GM10847 (cell line): Measurements from ENCODE around the gene RASA3.

Experiments used
- POLR2A ChIP-seq: IDR thresholded peaks from 2 replicates; pipeline ENCODE4 v1.6.1; 2011; ENCODE audit not compliant: insufficient read length; ENCODE audit errors: extremely low read depth

Gene RASA3

DNA sequence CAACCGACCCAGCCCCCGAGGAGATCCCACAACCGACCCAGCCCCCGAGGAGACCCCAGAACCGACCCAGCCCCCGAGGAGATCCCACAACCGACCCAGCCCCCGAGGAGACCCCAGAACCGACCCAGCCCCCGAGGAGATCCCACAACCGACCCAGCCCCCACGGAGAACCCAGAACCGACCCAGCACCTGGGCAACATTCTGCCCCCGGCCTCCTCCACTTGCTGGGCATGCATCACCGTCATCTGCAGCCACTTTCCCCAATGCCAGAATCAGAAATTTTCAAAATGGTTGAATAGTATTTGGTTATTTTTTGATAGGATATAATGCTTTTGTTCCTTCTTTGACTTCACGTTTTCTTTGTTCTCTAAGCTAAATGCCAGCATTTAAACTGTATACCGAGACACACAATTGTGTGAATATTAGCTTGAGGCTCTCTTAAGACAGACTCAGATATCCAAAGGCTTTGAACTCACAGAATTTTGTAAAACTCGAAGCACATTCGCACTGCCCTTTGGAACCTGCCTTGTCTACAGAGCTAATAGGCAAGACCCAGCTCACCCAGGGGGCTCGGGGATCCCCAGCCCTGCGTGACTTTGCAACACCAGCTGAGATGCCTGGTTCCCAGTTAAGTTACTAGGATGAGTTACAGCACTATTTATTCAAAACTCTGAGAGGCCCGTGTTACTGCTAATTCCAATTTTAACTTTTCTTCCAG is 15.5 kb upstream of the RASA3 start:
- TF ChIP-seq POLR2A, result no peak

DNA sequence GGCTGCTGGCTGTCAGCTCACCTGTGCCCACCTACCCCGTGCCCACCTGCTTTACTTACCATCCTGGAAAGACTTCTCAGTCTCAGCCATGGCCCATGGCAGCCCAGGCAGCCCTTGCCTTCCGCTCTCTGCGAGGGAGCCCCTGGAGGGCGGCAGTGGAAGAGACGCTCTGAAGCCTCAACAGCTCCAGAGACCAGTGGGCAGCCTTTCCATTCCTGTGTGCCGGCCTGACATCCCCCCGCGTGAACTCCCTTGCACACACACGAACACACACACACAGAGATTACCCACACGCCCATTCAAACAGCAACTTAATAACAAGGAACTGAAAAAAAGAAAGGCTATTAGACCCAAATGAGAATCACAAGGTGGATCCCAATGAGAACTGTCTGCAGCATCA is 14.2 kb upstream of the RASA3 start:
- TF ChIP-seq POLR2A, result no peak

DNA sequence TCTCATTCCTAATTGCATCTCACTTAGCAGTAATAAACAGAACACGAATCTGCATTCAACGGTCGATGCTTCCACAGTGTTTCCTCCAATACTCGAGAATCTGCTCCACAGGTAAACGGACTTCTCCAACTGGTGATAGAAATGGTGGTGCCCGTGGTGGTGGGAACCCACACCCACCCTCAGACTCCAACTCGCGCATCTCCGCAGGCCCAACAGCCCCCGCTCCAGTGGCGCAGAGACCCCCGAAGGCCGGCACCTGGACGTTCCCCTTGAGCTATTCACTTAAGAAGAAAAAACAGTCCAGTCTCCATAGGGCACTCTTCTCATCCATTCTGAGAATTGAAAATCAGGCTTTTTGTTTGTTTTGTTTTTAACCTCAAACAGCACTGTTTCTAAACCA is 13.8 kb upstream of the RASA3 start:
- TF ChIP-seq POLR2A, result no peak

DNA sequence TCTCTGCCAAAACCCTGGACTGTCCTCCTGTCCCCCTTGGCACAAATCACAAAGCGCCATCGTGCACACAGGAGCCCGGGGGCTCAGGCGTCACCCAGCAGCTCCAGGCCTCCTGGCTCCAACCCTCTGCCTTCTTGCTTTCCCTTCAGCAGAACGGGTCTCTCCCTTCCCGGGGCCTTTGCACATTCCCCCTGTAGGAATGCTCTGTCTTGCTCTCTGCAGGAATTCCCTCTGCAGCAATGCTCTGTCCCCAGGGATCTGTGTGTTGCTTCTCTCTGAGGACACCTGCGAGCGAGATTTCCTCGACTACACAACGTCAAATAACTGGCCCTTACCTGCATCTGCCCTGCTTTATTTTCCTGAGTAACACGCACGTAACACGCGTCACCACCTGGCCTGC is 13.3 kb upstream of the RASA3 start:
- no peak for TF ChIP-seq POLR2A

DNA sequence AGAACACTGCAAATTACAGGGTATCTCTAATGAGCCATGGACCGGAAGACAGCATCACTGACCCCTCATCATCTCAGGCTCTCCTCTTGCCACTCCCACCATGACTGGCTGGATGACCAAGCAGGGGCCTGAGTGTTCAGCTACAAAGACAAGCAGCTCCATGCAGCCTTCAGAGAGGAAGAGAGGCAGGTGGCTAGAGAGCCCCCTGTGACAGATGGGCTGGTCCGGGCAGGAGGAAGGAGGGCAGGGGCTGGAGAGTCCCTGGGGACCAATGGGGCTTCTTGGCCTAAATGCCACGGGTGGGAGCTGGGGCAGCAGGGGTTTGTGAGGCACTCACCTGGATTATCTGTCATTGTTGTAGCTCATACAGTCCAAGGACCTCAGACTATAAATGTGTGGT is 12.8 kb upstream of the RASA3 start:
- no peak for TF ChIP-seq POLR2A

DNA sequence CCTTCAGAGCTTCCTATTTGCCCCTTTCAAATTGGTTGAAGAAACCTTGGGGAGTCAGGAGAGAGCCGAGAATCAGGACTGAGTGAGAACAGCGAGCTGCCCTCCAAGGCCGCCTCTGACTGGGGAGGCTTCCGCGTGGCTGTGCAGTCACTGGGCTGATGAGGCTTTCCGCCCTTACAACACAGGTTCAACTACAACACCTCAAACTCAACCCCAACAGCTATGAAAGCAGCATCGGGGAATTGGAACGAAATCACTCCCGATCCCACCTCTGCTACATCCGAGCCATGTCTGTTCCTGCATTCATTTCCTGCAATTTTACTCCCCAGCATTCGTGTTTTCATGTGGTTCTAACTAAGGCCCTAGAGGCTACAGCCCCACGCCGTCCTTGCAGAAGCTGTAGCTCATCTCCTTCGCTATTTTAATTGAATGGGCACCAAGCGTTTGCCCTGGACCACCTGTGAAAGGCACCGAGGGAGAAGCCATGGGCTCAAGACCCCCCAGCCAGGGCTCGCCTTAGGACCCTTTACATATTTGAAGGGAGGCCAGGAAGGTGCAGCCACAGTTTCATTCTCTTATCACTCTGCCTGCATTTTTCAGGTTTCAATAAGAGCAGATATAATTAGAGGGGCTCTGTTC is 12.3 kb upstream of the RASA3 start:
- TF ChIP-seq POLR2A, result no peak

DNA sequence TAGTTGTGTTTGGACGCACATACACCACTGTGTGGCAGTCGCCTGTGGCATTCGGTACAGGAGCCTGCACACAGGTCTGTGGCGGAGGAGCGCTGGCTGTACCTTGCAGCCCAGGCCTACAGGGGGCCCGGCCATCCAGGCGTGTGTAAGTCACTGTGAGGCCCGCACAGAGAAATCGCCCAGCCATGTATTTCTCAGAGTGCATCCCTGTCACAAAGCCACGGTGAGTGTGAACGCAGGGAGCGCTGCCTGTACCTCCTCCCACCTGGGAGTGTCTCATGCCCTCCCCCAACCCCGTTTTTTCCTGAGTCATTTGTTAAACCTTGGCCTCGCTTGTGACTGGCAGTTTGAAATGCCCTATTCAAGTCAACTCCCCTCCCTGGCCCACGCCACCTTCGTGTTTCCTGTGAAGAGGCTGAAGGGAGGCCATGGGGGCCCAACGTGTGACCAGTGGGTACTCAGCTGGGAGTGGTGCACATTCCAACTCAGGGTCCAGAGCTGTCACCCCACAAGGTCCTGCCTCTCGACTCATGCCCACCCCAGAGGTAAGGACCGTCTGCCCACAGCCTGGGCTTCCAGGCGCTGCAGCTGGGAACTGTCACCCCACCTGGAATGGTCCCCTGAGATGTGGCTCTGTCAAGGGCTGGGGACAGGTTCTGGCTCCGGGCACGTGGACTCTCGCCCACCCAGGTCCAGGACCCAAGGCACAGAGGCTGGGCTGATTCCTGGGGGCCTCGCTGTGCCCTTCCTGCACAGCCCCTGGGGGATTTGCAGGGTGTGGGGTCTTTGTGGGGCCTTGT is 11.6 kb upstream of the RASA3 start:
- TF ChIP-seq POLR2A, result no peak

DNA sequence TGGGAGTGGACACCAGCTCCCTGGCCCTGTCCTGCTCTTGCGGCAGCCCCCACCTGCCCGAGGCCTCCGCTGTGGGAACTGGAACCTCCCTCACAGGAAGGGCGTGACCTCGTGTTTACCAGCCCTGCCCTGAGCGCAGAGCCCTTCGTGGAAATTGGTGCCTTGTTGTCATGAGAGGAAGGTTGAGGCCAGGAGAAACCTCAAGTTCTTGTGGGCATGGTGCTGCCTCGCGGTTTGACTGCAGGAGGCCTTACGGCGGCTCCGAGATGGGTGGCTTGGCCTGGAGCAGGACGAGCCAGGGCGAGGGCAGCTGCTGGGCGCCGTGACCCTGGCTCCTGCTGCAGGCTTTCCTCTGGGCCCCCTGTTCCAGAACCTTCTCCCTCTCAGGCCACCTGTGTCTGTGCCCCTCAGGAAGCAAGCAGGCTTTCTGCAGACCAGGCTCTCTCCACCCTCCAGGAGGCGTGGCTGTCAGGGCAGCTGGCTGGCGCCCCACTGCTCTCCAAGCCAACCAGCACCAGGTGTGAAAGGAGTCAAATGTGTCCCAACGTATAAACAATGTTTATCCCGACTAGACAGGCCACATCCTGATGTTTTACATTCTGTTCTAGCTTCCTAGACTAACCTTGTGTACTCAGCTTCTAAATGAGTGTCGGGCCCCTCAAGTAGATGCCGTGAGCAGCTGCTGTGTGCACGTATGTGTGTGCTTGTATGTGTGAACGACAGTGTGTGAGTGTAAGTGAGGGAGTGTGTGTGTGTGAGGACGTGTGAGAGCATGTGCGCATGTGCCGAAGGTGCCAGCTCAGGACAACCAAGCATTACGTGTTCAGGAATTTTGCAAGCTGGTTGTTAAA is 10.4 kb upstream of the RASA3 start:
- no peak for TF ChIP-seq POLR2A

DNA sequence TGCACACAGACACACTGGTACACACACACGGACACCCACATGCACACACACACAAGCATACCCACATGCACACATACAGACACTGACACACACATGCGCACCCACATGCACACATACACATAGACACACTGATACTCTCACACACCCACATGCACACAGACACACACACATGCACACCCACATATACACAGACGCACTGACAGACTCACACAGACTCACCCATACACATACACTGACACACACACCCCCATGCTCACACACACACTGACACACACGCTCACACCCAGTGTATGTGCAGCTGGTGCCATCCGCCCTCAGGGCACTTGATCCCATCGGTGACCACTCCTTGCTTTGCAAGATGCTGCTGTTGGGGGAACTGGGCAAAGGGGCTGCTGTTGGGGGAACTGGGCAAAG is 9.7 kb upstream of the RASA3 start:
- no peak for TF ChIP-seq POLR2A

DNA sequence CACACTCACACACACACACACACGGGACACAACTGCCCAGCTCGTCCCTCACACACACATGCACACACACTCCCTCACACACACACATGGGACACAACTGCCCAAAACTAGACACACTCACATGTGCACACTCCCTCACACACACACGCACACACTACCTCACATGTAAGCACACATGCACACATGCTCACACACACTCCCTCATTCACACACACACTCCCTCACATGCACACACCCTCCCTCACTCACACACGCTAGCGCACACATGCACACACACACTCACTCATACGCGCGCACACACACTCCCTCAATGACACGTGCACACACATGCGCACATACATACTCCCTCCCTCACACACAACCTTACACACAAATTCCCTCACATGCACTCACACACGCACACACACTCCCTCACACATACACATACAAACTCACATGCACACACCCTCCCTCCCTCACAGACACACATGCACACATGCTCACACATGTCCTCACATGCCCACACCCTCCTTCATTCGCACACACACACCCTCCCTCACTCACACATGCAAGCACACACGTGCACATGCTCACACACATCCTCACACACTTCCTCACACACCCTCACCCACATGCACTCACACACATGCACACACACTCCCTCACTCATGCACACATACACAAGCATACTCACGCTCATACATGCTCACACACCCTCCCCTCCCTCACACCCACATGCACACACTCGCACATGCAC is 9.0 kb upstream of the RASA3 start:
- no peak for TF ChIP-seq POLR2A

DNA sequence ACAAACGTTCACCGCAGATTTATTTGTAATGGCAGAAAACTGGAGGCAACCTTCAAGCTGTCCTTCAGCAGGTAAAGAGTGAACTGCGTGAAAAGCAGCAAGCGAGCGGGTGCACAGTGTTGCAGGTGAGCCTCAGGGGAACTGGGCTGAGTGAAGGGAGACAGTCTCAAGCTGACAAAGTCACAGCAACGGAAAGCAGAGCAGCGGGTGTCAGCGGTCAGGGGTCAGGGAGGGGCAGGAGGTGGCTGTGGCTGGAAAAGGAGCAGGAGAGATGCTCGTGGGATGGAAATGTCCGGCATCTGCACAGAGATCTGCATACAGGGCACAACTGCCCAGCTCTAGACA is 8.5 kb upstream of the RASA3 start:
- no peak for TF ChIP-seq POLR2A

DNA sequence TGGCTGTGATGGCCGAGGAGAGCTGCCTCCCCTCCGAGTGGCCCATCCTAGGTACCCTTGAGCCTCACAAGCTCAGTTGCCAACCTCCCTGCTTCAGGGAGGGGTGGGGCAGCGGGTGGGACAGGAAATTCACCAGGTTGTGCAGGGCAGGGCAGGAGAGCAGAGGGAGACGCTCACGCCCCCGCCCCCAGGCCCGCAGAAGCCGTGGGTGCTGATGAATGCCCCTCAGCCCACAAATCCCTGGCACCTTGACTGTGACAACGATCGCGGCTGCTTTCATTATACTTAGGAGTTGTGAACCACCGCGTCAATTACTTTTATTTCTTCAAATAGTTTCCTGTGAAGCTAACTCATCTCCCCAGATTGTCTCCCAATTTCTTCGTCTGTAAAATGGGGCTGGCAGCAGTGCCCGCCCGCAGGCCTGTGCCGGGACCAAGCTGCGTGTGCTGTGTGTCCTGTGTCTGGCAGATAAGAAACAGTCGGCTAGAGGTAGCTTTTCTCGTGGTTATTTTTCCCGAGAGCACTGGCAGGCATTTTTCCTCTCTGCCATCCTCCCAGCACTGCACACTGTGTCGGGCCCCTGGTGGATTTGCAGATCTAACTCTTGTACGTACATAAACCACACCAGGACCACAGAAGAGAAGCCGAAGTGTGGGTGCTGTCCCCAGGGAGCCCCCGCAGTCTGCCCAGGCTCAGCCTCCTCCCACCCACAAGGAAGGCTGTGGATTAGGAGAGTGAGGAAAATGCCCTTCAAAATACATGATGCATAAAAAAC is 7.9 kb upstream of the RASA3 start:
- no peak for TF ChIP-seq POLR2A

DNA sequence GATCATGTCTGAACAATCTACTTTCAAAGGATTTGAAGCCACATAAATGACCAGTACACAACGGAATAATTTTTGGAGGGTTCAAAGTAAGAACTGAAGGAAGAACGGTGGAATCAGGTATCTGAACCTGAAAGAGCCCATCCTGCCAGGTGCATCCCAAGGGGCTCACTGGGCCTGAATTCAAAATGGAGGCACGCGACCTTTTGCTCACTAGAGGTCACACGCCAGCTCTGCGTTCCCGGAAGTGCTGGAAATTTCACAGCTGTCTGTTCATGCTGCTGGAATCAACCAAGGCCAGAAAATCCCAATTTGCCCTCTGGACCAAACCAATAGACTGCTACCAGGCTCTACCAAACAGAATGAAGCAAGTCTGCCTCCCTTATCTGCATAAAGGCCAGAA is 4.2 kb upstream of the RASA3 start:
- TF ChIP-seq POLR2A, result no peak

DNA sequence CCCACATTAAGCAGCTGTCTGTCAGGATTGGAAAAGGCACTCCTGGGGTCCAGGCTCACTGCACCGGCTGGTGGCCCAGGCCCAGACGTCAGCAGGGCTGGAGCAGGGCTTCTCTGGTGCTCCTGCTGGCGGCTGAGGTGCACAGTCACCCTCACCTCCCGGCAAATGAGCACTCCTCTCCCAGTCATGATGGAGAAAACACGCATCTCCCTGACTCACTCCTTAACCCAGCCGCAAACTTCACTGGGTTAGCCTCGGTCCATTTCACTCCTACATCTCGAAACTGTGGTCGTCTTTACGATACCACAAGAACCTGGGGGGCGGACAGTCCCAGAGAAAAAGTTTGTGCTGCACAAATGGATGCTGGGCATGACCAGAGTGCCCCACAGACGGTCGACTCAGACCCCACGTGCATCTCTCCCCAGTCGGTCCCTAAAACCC is 3.3 kb upstream of the RASA3 start:
- TF ChIP-seq POLR2A, result no peak
